ENCODE measurements around the gene PSMG4.

DNA sequence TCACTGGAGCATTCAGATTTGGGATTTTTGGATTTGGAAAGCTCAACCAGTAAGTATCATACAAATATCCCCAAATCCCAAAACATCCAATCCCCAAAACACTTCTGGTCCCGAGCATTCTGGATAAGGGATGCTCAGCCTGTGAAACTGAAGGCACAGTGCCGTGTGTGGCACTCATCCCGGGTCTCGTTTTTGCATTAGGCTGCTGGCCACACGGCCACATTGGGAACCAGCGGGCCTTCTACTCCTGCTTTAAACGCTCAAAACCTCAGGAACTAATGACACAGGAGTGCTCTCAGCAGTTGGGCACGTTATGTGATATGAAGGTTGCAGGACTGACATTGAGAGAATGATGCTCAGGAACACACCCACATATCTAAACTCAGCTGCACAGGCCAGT lies 35.6 kb downstream of the PSMG4 start:
- TF ChIP-seq TCF7L2 (IDR thresholded peaks at IDR 0.05; ENCODE audit: low read depth, low read length): no peak
- TF ChIP-seq, protein P1, sequence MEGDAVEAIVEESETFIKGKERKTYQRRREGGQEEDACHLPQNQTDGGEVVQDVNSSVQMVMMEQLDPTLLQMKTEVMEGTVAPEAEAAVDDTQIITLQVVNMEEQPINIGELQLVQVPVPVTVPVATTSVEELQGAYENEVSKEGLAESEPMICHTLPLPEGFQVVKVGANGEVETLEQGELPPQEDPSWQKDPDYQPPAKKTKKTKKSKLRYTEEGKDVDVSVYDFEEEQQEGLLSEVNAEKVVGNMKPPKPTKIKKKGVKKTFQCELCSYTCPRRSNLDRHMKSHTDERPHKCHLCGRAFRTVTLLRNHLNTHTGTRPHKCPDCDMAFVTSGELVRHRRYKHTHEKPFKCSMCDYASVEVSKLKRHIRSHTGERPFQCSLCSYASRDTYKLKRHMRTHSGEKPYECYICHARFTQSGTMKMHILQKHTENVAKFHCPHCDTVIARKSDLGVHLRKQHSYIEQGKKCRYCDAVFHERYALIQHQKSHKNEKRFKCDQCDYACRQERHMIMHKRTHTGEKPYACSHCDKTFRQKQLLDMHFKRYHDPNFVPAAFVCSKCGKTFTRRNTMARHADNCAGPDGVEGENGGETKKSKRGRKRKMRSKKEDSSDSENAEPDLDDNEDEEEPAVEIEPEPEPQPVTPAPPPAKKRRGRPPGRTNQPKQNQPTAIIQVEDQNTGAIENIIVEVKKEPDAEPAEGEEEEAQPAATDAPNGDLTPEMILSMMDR (IDR thresholded peaks at IDR 0.05): no peak
